Liver (tissue), 3 donors: Measurements from ENCODE around the gene EIPR1.

Experiments
- ATF3 ChIP-seq: IDR thresholded peaks from 2 replicates; pipeline ENCODE4 v1.6.1; 2016; ENCODE audit warnings: antibody characterized with exemption
- EGR1 ChIP-seq, 2 donors: IDR thresholded peaks; 2 replicates each; pipeline ENCODE4 v1.6.1; 2016 to 2018; ENCODE audit warnings: antibody characterized with exemption in 2 of 2, low read depth in 2 of 2
- HNF4A ChIP-seq, 2 donors: conservative IDR thresholded peaks; 2 replicates each; pipeline ENCODE4 v1.6.1; 2016; ENCODE audit warnings: antibody characterized with exemption in 2 of 2, mild to moderate bottlenecking in 2 of 2
- HNF4G ChIP-seq: IDR thresholded peaks from 2 replicates; pipeline ENCODE4 v1.6.1; 2016; ENCODE audit warnings: antibody characterized with exemption
- JUND ChIP-seq, 2 donors: IDR thresholded peaks; 2 replicates each; pipeline ENCODE4 v1.6.1; 2016; ENCODE audit warnings: antibody characterized with exemption in 2 of 2
- MAX ChIP-seq: IDR thresholded peaks from 2 replicates; pipeline ENCODE4 v1.6.1; 2016; ENCODE audit warnings: antibody characterized with exemption
- RAD21 ChIP-seq, 2 donors: IDR thresholded peaks; 2 replicates each; pipeline ENCODE4 v1.6.1; 2016; ENCODE audit warnings: antibody characterized with exemption in 2 of 2, mild to moderate bottlenecking in 2 of 2
- TF ChIP-seq, protein P1 (sequence below): fragments of 150-350 bp; IDR thresholded peaks from 2 replicates; pipeline ENCODE4 v1.5.1; 2017; ENCODE audit warnings: improper control_type of control experiment, low read depth, low read length; ENCODE audit not compliant: missing input control
- donor health status: healthy.
- donor health status: healthy.

GRCh38 chr2:3427272-3427671, 49.7 kb upstream of the EIPR1 start:
- TF ChIP-seq, protein P1, sequence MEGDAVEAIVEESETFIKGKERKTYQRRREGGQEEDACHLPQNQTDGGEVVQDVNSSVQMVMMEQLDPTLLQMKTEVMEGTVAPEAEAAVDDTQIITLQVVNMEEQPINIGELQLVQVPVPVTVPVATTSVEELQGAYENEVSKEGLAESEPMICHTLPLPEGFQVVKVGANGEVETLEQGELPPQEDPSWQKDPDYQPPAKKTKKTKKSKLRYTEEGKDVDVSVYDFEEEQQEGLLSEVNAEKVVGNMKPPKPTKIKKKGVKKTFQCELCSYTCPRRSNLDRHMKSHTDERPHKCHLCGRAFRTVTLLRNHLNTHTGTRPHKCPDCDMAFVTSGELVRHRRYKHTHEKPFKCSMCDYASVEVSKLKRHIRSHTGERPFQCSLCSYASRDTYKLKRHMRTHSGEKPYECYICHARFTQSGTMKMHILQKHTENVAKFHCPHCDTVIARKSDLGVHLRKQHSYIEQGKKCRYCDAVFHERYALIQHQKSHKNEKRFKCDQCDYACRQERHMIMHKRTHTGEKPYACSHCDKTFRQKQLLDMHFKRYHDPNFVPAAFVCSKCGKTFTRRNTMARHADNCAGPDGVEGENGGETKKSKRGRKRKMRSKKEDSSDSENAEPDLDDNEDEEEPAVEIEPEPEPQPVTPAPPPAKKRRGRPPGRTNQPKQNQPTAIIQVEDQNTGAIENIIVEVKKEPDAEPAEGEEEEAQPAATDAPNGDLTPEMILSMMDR = no peak
- no peak for TF ChIP-seq MAX
- TF ChIP-seq JUND (IDR thresholded peaks at IDR 0.05) = no peak
- TF ChIP-seq ATF3 = no peak
- no peak for TF ChIP-seq HNF4A (conservative IDR thresholded peaks at IDR 0.05)
- no peak for TF ChIP-seq EGR1 (IDR thresholded peaks at IDR 0.05; ENCODE audit: low read depth in 2 of 2)
- TF ChIP-seq HNF4G = no peak
- no peak for TF ChIP-seq RAD21 (IDR thresholded peaks at IDR 0.05)
